GM12891 (cell line): ENCODE data around the gene SLC7A6.

Source experiments
- PAX5 ChIP-seq: IDR thresholded peaks from 2 replicates; pipeline ENCODE4 v1.6.1; 2011; ENCODE audit warnings: low read length, moderate library complexity, mild to moderate bottlenecking; ENCODE audit not compliant: insufficient read depth, severe bottlenecking
- POLR2A ChIP-seq: IDR thresholded peaks from 2 replicates; pipeline ENCODE4 v1.6.1; 2011; ENCODE audit warnings: low read depth, low read length, control low read depth
- POLR2AphosphoS5 ChIP-seq: IDR thresholded peaks from 2 replicates; pipeline ENCODE4 v1.6.1; 2011; ENCODE audit warnings: low read depth, low read length, control low read depth
- POU2F2 ChIP-seq: IDR thresholded peaks from 2 replicates; pipeline ENCODE4 v1.6.1; 2011; ENCODE audit warnings: low read depth, mild to moderate bottlenecking, control low read depth, low read length, moderate library complexity
- SPI1 ChIP-seq: IDR thresholded peaks from 2 replicates; pipeline ENCODE4 v1.6.1; 2011; ENCODE audit warnings: low read depth, low read length, control low read depth
- TAF1 ChIP-seq: IDR thresholded peaks from 2 replicates; pipeline ENCODE4 v1.6.1; 2011; ENCODE audit warnings: low read depth, low read length, control low read depth

DNA sequence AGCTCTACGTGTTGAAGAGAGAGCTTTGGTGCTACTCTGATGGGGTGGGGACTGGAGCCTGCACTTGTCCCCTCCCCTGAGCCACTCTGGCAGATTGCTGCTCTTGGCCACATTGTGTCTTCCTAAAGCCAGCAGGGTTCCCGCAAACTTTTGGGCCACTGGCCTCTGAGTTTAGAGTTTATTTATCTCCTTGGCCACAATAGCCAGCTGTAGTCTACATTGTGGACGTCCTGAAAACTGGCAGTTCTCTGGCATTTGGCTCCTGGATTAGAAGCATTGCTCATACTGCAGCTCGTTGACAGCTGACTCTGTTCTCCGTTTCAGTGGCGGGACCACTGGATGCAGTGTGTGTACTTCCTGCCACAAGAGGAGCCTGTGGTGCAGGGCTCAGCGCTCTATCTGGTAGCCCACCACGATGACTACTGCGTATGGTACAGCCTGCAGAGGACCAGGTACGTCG, 81.1 kb downstream of the SLC7A6 start:
- TF ChIP-seq POLR2AphosphoS5 (no peak), TAF1 (no peak), POLR2A (no peak), SPI1 (no peak), PAX5 (no peak), POU2F2 (no peak)
